Measurements from ENCODE around the gene SRD5A1.

GRCh38 chr5:6655432-6655831, 22.2 kb downstream of the SRD5A1 start:
- no peak for TF ChIP-seq EZH2 (IDR thresholded peaks at IDR 0.05; ENCODE audit: low read depth, low read length, severe bottlenecking)
- no peak for TF ChIP-seq CTCF (IDR thresholded peaks at IDR 0.05; ENCODE audit: control extremely low read depth in 1 of 3, insufficient read depth in 1 of 3, low read depth in 1 of 3, low read length in 3 of 3)
- TF ChIP-seq KDM1A (IDR thresholded peaks at IDR 0.05; ENCODE audit: borderline replicate concordance, low read length): no peak
- TF ChIP-seq RFX5 (IDR thresholded peaks at IDR 0.05; ENCODE audit: borderline replicate concordance, low read depth, low read length): no peak
- no peak for TF ChIP-seq EP300 (IDR thresholded peaks at IDR 0.05; ENCODE audit: borderline replicate concordance in 1 of 2, low read depth in 2 of 2, low read length in 2 of 2)

Data from H1 (cell line).